GM23338 (cell line): ENCODE data around the gene AMBRA1. TPM values are rescaled to one million over a fixed set of nuclear protein-coding genes. Genes with fewer than 3 reads are reported as not detected.

Source experiments
- ATAC-seq: fragments of 200-7000 bp; cut with Tn5 transposase; 3 replicates; pipeline ENCODE4 v1.9.1; 2020
- DNase-seq: peaks from one replicate; pipeline ENCODE4 v3.0.0-alpha.2; 2015; ENCODE audit warnings: low spot score
- H2AFZ ChIP-seq: fragments of 200-600 bp; sonication (generic); 2 replicates; pipeline ENCODE4 v1.8.0; 2016; ENCODE audit warnings: antibody characterized with exemption, mild to moderate bottlenecking, moderate library complexity
- H3F3A ChIP-seq: fragments of 200-600 bp; sonication (generic); replicated peaks from 2 replicates; pipeline ENCODE4 v1.8.0; 2017; ENCODE audit warnings: antibody characterized with exemption, mixed run types, low read depth
- H3K27ac ChIP-seq: fragments of 200-600 bp; sonication (generic); 2 replicates; pipeline ENCODE4 v1.6.1; 2016; ENCODE audit warnings: low read depth
- H3K27me3 ChIP-seq: fragments of 200-600 bp; sonication (generic); 2 replicates; pipeline ENCODE4 v1.8.0; 2016; ENCODE audit warnings: mild to moderate bottlenecking, mixed run types, moderate library complexity; ENCODE audit not compliant: insufficient read depth
- H3K36me3 ChIP-seq: fragments of 200-600 bp; sonication (generic); 2 replicates; pipeline ENCODE4 v1.8.0; 2016; ENCODE audit warnings: mild to moderate bottlenecking; ENCODE audit not compliant: insufficient read depth
- H3K4me1 ChIP-seq: fragments of 200-600 bp; sonication (generic); 2 replicates; pipeline ENCODE4 v1.8.0; 2016; ENCODE audit warnings: mild to moderate bottlenecking, moderate library complexity; ENCODE audit not compliant: insufficient read depth
- H3K4me2 ChIP-seq: fragments of 200-600 bp; sonication (generic); 2 replicates; pipeline ENCODE4 v1.7.1; 2017; ENCODE audit warnings: mixed run types
- H3K4me3 ChIP-seq: fragments of 200-600 bp; sonication (generic); 2 replicates; pipeline ENCODE4 v1.6.1; 2016; ENCODE audit warnings: mixed run types
- H3K79me2 ChIP-seq: fragments of 200-600 bp; sonication (generic); replicated peaks from 2 replicates; pipeline ENCODE4 v1.8.0; 2017; ENCODE audit warnings: mild to moderate bottlenecking; ENCODE audit not compliant: insufficient read depth
- H3K9me2 ChIP-seq: fragments of 200-600 bp; sonication (generic); 2 replicates; pipeline ENCODE4 v1.8.0; 2017; ENCODE audit not compliant: insufficient read depth
- H4K20me1 ChIP-seq: fragments of 200-600 bp; sonication (generic); replicated peaks from 2 replicates; pipeline ENCODE4 v1.8.0; 2017; ENCODE audit warnings: mild to moderate bottlenecking; ENCODE audit not compliant: insufficient read depth
- H3K27ac Mint-ChIP-seq: 2 replicates; pipeline ENCODE4 v1.8.0; 2020; ENCODE audit warnings: inconsistent platforms, mild to moderate bottlenecking, moderate library complexity, mixed read lengths
- H3K27me3 Mint-ChIP-seq: 3 replicates; pipeline ENCODE4 v1.8.0; 2022; ENCODE audit warnings: low read depth, mild to moderate bottlenecking, moderate library complexity, mixed read lengths, inconsistent platforms; ENCODE audit not compliant: insufficient read depth, poor library complexity
- H3K36me3 Mint-ChIP-seq: 3 replicates; pipeline ENCODE4 v1.8.0; 2021; ENCODE audit warnings: low read depth, mild to moderate bottlenecking, inconsistent platforms, moderate library complexity, mixed read lengths
- H3K4me1 Mint-ChIP-seq: 3 replicates; pipeline ENCODE4 v1.8.0; 2020; ENCODE audit warnings: mild to moderate bottlenecking, inconsistent platforms, mixed read lengths
- H3K4me3 Mint-ChIP-seq: 3 replicates; pipeline ENCODE4 v1.8.0; 2021; ENCODE audit warnings: moderate library complexity, mild to moderate bottlenecking, inconsistent platforms, mixed read lengths
- H3K9me3 Mint-ChIP-seq: 3 replicates; pipeline ENCODE4 v1.8.0; 2020; ENCODE audit warnings: moderate library complexity, mild to moderate bottlenecking, inconsistent platforms, mixed read lengths
- CTCF ChIP-seq, 2 experiments: fragments of 200-600 bp in 1 of 2; sonication (generic) in 1 of 2; conservative IDR thresholded peaks; 2 replicates each; pipeline versions ENCODE4 v1.5.1 to v1.6.1; 2016 to 2017; ENCODE audit warnings: antibody characterized with exemption in 2 of 2, low read depth in 2 of 2, mild to moderate bottlenecking in 2 of 2, moderate library complexity in 1 of 2
- EZH2phosphoT487 ChIP-seq: fragments of 200-600 bp; sonication (generic); IDR thresholded peaks from one replicate; pipeline ENCODE4 v1.8.1; 2018; ENCODE audit warnings: antibody characterized with exemption; ENCODE audit not compliant: unreplicated experiment
- ZNF114 ChIP-seq: fragments of 250-450 bp; sonication (Bioruptor Pico); IDR thresholded peaks from 2 replicates; pipeline ENCODE4 v1.5.0; 2020; ENCODE audit warnings: mild to moderate bottlenecking, moderate library complexity
- ZNF462 ChIP-seq: fragments of 250-450 bp; sonication (Bioruptor Pico); IDR thresholded peaks from 2 replicates; pipeline ENCODE4 v1.5.0; 2020; ENCODE audit warnings: mild to moderate bottlenecking, moderate library complexity
- polyA plus RNA-seq: library from polyadenylated mRNA; unstranded; fragments of >200 nt; fragmentation: Nextera tagmentation; extraction: Ambion mirVana; gene quantifications from 2 replicates; pipeline ENCODE4 v1.2.1, GENCODE V29; 2016
- total RNA-seq: library from RNA; depleted of rRNA; stranded (reverse); fragments of >200 nt; shearing (Covaris generic); gene quantifications from 2 replicates; pipeline ENCODE4 v1.2.3, GENCODE V29; 2014

AMBRA1 gene
- total and polyA plus RNA-seq, 2 experiments from 2014 or later: 8.3 to 34.8 TPM

- no peak overlapping the region for H3K4me3 ChIP-seq
- H3F3A ChIP-seq: no peaks in the 10 kb centered on the region
- H3K27ac Mint-ChIP-seq: no peak overlapping the region
- no peak overlapping the region for H2AFZ ChIP-seq
- H3K79me2 ChIP-seq: 0 out of 2 replicates have a peak, but pooled peaks cover 12% of the 10 kb centered on the region
- peaks cover 45% of the 10 kb centered on the region for H3K4me1 Mint-ChIP-seq
- peaks cover 26% of the 10 kb centered on the region for H3K4me1 ChIP-seq
- DNase-seq (no peak), ATAC-seq (no peak)
- H3K27me3 ChIP-seq: no peaks in the 10 kb centered on the region
- no peaks in the 10 kb centered on the region for H3K36me3 ChIP-seq
- H3K27me3 Mint-ChIP-seq: peaks cover 4% of the 10 kb centered on the region
- H3K4me3 Mint-ChIP-seq: no peak overlapping the region
- TF ChIP-seq ZNF462 (CRISPR knock-in tag) (no peak), CTCF (conservative IDR thresholded peaks at IDR 0.05; ENCODE audit: low read depth in 2 of 2) (no peak), ZNF114 (CRISPR knock-in tag) (no peak), EZH2phosphoT487 (no peak)
- no peak overlapping the region for H3K27ac ChIP-seq
- no peaks in the 10 kb centered on the region for H3K9me3 Mint-ChIP-seq
- H3K36me3 Mint-ChIP-seq: no peaks in the 10 kb centered on the region
- no peaks in the 10 kb centered on the region for H3K9me2 ChIP-seq
- no peak overlapping the region for H3K4me2 ChIP-seq
- H4K20me1 ChIP-seq: peaks cover 7% of the 10 kb centered on the region
Measured at GRCh38 chr11:46458491-46458890, 135.3 kb downstream of the AMBRA1 start.
